NCI-H446 treated with DMSO at 0.1 percent for 48 hours (cell line): ENCODE measurements around the gene GSK3A.
A peak's percentile ranks its signal among the peaks of the same experiment; 100 is the strongest.

Experiments used
- DNase-seq: peaks from one replicate; lab custom pipeline; 2025; lab: John Stamatoyannopoulos, UW

Gene GSK3A

DNA sequence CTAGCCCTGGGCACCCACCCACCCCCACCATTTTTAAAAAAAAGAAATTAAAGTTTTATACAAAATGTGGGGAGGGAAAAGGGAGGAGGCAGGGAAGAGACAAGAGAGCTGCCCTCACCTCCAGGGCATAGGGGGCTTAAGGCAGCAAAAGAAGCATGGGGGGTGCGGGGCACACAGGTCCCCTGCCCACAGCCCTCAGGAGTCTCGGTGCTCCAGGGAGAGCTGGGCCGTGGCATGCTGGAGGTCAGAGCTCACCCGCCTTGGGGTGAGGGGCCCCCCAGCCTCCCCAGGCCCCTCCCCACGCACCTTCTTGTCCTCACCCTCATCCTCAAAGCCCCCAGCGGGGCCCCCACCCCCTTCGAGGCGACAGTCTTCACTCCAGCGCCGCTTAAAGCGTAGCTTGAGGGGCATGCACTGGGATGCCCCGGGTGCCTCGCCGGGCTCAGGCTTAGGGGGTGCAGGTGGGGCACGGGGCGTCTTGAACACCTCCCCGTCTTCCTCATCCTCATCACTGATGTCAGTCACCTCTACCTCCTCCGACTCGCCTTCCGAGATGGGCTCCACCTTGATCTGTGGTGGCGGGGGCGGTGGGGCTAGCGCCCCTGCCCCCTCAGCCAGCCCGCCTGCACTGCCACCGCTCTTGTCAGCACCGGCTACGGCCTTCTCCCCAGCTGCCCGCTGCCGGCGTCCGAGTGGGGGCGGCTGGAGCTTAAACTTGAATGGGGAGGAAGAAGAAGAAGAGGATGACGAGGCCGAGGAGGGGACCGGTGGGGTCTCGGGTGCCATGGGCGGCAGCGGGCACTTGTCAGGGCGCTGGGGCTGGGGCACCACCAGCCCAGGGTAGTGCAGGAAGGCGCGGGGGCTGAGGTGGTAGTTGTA lies 6.1 kb upstream of the GSK3A start:
- no peak for DNase-seq

DNA sequence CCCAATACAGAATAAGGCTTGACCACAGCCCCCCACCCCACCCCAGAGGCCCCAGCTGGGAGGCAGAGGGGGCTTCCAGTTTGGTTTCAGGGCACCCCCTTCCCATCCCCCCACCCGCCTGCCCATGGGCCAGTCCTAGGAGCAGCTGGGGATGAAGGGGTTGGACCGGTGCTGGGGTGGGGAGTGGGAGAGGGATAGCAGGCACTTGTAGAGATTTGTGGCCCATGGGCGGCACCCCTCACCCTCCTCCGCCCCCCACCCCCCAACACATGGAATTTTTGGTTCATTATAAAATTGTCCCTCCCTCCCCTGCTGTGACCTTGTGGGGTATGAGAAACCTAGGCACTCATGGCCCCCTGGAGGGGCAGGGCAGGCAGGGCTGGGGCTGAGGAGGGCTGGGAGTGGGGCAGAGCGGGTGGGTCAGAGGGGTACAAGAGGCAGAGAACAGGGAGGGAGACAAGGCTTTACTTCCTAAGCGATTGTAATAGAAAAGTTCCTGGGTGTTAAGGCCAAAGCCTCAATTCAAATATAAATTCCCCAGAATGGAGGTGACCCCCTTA lies 5.3 kb upstream of the GSK3A start:
- DNase-seq, result no peak

- DNase-seq, result no peak
Measured at GRCh38 chr19:42246922-42247639, 4.7 kb upstream of the GSK3A start.

GRCh38 chr19:42246143-42246921 lies 3.9 kb upstream of the GSK3A start:
- peak; percentile 67 for DNase-seq

GRCh38 chr19:42245231-42245630 lies 2.8 kb upstream of the GSK3A start:
- no peak for DNase-seq

GRCh38 chr19:42244347-42245220 lies 2.2 kb upstream of the GSK3A start:
- peak; percentile 90 for DNase-seq

- DNase-seq, result no peak
Measured at GRCh38 chr19:42242069-42242511, 312 bp downstream of the GSK3A start.

GRCh38 chr19:42241279-42241678 lies 1.1 kb downstream of the GSK3A start:
- DNase-seq, result no peak

GRCh38 chr19:42239544-42240220 lies 2.7 kb downstream of the GSK3A start:
- DNase-seq, result no peak

DNA sequence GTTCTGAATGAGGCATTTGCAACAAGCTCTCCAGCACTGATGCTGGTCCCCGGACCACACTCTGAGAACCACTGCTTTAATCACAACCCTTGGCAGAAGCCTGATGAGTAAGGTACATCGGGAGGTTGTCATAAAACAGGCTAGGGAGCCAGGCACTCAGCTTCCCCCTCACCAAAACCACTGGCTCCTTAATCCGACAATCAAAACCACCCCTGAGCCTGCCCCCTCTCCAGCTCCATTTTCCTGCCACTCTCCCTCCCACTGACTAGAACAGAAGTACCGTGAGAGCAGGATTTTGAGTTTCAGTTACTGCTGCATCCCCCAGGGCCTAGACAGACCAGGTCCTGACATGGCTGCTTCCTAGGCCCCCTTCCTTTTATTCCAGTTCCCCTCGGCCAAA lies 7.2 kb downstream of the GSK3A start:
- DNase-seq, result no peak

DNA sequence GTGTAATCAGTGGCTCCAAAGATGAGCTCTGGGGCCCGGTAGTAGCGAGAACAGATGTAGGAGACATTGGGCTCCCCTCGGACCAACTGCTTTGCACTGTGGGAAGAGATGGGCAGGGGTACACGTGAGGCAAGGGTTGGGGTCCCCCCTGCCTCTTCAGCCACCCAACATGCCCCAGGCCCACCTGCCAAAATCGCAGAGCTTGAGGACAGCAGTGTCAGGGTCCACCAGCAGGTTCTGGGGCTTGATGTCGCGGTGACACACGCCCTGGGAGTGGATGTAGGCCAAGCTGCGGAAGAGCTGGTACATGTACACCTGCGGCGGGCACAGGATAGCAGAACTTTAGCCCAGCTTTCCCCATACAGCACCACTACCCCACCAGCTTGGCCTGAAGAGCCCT lies 8.0 kb downstream of the GSK3A start:
- no peak for DNase-seq

GRCh38 chr19:42233678-42234292 lies 8.6 kb downstream of the GSK3A start:
- no peak for DNase-seq

- no peak for DNase-seq
Measured at GRCh38 chr19:42233106-42233505, 9.3 kb downstream of the GSK3A start.

GRCh38 chr19:42232435-42232834 lies 10.0 kb downstream of the GSK3A start:
- no peak for DNase-seq

DNA sequence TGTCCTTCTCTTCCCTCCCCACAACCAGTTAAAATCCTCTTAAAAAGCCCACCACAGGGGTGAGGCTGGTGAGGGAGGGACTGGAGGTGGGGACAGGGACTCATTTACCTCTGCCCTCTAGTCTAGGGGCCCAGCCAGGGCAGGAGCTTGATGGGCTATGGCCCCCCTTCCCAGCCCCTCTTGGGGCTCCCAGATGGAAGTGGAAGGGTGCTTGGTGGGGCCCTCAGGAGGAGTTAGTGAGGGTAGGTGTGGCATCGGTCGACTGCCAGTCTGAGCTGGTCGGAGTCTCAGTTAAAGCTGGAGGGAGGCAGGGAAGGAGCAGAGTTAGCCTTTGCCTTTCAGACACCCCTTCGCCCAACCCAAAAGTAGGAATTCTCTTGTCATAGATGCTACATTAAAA lies 11.8 kb downstream of the GSK3A start:
- DNase-seq, result no peak

- no peak for DNase-seq
Measured at GRCh38 chr19:42229855-42230351, 12.5 kb downstream of the GSK3A start.

DNA sequence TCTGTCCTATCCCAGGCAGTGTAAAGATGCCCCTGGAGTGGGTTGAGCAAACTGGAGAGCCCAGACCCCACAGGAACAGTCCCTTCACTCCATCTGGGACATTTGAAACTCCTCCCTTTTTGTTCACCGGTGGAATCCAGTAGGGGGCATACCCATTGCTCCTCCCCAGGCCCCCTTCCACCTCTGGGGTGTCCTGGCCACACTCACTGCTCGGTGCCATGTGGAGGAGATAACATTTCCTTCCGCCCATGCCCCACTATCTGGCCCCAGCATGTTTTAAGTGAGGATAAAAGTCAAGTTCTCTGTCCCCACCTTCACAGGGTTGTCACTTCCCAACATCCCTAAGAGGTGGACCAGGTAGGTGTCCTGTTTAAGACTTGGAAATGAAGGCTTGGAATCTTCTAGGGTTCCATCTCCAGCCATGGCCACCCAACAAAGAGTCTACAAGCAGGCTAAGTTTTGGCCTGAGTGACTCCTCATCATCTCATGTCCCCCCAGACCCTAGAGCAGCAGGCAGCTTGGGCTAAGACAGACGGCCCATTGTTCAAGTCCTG lies 13.0 kb downstream of the GSK3A start:
- DNase-seq, result no peak

- DNase-seq, result no peak
Measured at GRCh38 chr19:42228641-42229040, 13.8 kb downstream of the GSK3A start.

- no peak for DNase-seq
Measured at GRCh38 chr19:42226886-42227285, 15.5 kb downstream of the GSK3A start.
